Measurements from ENCODE around the gene CMIP.
"Not testable (repeated sequence)": the region's sequence is repeated elsewhere in the genome, so short reads cannot be mapped to it uniquely, and the experiment has no call there.

Gene CMIP

DNA sequence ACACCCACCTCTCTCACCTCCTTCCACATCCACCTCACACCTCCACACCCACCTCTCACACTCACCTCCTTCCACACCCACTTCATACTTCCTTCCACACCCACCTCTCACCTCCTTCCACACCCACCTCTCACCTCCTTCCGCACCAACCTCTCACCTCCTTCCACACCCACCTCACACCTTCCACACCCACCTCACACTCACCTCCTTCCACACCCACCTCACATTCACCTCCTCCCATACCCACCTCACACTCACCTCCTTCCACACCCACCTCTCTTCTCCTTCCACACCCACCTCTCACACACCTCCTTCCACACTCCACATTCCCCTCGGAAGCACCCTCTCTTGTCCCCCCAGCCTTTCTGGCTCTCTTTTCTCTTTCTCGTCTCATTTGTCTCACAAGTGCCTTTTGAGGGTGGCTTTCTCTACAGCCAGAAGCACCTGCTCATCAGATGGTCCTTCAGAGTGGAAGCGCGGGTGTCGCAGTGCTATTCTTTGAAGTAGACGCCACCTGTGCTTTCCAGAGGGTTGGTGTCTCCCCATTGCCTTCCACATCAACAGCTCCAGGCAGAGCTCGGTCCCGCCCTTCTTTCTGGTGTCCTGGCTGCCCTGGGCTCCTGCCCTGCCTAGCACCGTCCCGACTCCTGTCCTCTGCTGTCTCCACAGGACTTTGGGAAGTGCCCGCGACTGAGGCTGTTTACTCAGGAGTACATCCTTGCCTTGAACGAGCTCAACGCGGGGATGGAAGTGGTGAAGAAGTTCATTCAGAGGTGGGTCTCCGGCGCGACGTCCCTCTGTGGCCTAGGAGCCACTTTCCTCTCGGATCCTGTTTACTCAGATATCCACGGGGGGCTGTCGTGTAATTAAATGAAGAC lies 225.1 kb downstream of the CMIP start:
- no peak for DNase-seq

DNA sequence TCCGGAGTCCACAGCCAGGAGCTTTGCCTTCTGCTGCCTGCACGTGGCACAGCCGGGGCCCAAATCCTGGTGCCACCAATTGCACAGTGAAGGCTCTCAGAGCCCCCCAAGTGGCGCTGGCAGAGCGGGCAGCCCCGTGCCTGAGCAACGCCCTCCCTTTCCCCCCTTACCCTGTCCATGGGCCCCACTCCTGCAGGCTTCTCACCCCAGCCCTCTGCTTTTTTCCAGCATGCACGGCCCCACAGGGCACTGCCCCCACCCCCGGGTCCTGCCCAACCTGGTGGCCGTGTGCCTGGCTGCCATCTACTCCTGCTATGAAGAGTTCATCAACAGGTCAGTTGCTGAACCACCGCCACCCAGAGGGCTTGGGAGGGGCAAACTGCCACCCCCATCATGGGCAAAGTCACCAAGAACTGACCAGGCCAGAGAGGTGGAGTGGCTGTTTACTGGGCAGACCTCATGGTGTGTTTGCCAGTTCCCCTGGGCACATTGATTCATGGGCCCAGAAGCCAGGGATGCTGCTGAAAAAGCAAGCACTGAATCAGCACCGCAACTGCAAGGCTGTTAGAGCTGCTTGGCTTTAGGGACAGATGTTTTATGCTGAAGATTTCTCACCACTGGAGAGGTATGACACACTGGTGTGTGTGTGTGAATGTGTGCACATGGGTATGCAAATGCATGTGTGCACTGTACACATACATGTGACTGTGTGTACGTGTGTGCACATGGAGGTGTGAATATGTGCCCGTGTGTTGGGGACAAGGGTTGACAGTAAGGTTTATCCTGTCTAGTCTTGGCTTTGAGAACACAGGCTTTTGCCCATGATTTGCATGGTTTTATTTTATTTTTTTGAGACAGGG lies 227.4 kb downstream of the CMIP start:
- DNase-seq, result no peak

DNA sequence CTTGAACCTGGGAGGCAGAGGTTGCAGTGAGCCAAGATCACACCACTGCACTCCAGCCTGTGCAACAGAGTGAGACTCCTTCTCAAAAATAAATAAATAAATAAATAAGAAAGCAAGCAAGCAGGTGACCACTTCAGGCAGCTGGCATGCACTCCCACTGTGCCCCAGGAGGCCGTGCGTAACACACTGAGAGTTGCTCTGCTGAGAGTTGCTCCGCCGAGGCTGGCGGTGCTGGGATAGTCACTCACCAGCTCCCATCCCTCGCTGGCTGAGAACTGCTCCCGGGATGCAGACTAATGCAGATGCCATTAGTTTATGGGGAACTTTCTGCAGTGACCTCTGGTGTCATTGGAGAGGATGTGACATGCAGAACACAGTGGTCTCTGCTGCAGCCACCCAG lies 228.8 kb downstream of the CMIP start:
- DNase-seq, result no peak

DNA sequence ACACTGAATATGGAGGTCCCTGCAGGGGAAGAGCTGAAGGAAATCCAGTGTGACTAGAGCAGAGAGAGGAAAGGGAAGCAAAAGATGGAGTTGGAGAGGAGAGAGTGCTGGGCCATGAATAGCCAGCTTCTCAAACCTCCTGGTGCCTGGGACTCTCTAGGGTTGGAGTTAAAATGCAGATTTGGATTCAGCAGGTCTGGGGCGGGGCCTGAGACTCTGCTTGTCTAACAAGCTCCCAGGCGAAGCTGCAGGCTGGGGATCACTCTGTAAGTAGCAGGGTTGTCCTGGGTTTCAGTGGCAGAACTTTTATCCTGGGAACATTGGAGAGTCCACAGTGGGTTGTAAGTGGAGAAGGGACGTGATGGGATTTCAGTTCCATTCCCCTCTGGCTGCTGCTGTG lies 231.1 kb downstream of the CMIP start:
- no peak for DNase-seq

DNA sequence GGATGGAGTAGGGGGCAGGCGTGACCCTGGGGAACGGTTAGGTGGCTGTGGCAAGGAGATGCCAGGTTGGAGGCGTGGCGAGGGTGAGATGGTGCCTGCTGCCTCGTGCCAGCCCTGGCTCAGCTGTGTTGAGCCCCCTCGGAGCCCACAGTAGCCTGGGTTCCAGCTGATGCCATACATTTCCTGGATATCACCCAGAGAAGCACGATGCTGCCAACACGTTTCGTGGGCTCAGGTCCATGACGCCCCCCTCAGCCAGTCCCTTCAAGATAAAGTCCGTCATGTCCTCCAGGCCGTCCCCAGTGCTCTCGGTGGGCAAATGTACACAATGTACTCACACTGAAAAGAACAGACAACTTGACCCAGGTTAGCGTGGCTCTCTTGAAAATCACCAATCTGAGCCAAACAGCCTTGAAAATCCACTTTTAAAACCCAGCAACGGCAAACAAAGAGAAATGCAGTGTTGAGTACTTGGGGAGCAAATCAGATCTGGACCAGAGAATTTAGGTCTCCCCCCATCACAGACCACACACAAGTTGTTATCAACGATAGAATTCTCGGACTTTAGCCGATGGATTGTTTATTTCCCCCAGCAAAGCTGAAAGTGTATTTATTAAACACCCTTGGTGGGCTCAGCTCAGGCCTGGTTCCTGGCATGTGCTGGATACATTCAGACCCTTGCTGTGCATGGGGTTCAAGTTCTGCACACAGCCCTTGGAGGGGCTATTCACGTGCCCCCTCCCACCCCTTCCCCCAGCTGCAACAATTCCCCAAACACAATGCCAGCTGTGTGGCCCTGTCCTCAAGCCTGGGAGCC lies 231.7 kb downstream of the CMIP start:
- no peak for DNase-seq

DNA sequence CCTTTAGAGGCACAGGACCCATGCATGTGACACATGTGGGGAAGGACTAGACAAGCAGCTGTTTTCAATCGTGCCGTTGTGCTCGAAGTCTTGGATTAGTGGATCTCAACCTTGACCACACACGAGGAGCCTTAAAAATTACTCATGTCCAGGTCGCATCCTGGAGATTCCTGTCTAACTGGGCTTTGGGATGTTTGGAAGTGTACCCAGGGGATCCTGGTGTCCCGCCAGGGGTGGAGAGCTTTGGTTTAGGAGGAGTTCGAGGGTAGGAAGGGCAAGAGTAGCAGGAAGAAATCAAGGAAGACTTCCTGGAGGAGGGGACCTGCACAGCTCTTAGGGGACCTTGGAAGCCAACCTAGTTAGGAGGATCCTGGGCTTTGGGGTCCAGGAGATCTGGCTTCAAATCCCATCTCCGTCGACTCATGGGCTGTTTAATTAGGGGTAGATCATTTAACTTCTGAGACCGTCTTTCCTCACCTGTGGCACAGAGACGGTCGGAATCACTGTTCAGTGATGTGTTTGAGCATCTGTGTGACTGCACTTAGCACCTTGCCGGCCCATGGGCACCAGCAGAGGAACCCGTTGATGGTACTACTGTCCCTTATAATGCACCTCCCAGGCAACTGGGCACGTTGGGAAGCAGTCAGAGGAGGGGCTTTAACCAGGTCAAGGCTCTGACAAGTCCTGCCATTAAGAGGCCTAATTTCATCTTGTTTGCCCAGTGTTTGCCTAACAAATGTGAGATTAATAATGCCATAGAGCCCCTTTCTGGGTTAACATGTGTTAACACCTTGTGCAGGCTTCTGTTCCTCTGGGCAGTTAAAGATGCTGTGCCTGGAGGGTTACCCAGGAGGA lies 232.5 kb downstream of the CMIP start:
- no peak for DNase-seq

DNA sequence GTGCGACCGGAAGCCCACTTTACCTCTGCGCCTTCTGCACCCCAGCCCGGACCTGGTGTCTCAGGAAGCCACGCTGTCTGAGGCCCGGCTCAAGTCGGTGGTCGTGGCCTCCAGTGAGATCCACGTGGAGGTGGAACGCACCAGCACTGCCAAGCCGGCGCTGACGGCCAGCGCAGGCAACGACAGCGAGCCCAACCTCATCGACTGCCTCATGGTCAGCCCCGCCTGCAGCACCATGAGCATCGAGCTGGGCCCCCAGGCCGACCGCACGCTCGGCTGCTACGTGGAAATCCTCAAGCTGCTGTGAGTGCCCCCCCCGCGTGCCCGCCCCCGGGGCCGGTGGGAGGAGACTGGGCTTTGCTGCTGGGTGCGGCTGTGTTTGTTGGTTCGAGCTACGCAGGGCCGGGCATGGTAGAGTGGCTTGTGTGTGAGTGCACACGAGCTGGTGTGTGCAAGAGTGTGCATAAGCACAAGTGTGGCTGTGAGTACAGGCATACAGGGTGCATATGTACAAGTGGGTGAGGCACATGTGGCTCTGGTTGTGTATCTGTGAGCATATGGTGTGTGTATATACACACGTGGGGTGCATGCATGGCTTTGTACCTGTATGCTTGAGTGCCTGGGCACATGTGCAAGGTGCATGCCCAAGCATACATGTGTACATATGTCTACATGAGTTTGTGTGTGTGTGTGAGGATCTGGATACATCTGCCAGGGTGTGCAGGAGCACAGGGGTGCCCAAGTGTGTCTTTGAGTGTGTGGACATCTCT lies 233.9 kb downstream of the CMIP start:
- no peak for DNase-seq

DNA sequence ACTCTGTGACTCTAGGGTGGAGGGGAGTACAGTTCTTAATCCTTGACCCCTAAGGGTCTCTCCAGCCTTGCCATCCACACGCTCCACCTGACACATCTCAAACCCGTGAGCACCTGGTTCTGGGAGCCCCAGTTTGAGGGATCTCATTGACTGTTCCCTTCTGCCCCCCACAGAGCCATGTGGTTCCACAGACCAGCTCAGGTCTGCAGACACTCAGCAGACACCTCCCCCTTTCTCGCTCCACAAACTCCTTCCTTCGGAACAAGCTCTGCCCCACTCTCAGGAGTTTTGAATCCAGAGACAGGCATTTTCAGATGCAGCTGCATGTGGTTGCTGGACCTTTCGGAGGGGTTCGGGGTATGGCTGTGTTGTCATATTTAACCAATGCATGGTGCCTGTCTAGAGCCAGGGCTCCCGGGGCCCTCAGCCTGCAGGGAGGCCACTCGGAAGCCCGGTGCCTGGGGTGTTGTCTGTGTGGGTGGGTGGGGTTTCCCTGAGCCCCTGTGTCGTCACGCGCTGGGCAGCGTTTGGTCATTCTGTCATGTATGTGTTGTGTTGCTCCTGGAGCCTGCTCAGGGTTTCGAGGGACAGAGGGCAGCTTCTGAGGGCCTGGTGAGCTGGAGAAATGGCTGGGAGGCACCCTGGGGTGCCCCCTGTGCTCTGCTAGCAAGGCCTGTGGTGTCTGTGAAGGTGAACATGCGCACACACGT lies 235.3 kb downstream of the CMIP start:
- no peak for DNase-seq

DNA sequence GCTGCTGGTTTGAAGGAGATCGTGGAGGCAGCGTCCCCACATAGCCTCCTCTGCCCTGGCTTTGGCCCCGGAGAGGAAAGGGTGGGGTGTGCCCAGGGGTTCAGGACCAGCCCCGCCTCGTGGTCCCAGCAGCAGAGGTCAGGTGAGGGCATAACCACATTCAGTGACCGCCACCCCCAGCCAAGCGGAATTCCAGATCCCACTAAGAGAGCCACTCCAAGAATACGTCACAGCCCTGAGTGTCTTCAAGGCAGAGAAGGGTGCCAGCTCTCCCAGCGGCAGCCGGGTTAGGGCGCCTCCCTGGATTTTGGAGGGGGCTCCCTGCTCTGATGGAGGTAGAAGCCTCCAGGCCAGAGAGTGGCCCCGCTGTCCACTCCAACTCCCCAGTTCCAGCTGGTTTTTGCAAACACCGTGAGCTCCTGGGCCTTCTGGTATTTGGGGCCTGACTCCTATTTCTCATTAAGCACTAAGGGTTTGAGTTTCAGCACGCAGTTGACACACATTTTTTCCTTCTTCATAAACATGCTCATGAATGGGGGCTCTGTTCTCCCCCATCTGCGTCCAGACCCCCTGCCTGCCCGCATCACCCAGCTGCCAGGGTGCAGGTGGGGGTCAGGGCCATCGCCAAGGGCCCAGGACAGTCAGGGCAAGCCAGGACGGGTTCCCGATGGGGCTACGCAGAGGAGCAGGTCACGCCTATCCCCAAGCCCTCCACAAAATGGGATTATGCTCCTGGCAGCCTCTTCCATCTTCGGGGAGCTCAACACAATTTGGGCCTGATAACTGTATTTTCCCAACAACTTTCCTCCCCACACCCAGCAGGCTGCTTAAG lies 236.1 kb downstream of the CMIP start:
- no peak for DNase-seq

DNA sequence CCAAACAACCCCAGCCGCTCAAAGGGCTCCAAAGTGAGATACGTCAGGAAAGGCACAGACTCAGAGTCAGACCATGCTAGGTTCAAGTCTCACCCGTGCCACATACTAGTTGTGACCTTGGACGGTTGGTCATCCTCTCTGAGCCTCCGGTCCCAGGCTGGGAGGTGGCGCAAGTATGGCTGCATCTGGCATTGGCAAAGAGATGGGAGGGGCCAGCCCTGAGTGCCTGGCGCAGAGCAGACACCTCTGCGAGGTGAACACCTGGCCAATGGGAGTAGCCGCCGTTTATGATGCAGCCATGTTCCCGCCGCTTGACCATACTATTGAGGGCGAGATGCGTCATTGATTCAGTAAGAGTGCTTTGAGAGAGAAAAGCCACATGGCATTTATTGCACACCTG lies 236.7 kb downstream of the CMIP start:
- DNase-seq, result no peak

DNA sequence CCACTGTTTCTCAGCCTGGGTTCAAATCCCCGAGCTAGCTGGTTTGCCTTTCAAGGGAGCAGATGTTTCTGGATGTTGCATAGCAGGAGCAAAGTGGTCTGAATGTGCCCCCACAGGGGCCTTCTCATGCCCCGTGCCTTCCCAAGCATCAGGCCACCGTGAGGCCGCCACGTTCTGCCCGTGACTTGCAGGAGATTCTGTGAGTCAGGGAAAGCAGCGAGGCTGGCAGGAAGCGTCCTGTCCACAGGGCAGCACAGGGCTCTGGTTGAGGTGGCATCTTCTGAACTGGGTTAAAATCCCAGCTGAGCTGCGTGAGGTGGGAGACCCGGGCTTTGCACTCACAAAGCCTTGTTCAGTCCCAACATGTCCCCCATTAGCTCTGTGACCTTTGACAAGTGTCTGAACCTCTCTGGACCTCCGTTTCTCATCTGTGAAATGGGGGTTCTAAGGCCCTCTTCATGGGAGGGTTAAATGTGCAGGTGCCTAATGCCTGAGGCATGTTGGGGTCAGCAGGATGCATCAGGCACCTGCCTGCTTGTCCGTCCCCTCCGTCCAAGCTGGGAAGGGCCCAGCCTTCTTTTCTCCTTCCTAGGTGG lies 239.7 kb downstream of the CMIP start:
- DNase-seq, result no peak

DNA sequence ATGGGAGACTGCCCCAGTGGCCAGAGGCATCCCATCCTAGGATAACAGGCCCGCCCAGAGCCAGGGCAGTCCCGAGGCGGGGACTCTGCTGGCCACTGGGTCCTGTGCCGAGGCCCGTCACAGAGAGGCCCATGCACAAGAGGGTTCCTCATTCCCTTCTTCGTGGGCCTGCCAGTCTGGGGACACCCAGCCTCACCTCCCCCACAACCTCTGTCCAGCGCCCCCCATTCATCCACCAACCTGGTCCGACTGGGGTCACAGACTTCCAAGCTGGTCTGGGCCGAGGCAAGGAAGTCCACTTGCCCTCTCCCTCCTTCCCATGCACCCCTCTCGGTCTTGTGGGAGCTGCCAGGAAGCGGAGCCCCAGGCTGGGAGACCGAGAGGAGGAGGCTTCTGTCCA lies 240.3 kb downstream of the CMIP start:
- no peak for DNase-seq

DNA sequence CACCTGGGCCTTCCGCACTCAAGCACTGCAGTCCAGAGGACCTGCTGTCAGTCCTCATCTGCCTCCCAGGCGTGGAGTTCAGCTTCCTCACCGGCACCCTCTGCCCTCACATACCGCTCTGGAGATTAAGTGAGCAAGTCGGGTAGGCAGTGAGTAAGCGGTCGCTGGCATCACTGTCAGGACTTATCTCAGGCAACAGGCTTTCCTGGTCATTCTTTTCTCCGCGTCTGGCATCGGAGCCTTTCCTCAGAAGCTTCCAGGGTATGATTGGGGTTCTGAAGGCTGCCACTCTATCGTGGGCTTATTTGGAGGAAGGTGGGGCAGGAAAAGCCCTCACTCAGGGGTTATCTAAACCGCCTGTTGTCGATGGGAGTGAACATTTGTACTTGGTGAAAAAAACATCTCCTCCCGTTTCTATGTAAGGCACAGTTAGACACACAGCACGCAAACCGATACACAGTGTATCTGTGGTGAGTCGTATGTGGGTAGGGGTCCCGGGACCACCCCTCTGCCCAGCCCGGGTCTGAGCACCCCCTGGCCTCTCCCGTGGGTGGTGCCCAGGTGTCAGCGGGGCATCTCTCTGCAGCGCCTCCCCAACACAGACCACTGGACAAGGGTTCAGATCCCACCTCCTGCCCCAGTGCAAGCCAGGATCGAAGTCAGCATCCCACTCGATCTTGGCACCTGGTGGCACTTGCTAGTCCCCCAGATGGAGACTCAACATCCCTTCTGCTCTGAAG lies 242.0 kb downstream of the CMIP start:
- DNase-seq, result no peak

DNA sequence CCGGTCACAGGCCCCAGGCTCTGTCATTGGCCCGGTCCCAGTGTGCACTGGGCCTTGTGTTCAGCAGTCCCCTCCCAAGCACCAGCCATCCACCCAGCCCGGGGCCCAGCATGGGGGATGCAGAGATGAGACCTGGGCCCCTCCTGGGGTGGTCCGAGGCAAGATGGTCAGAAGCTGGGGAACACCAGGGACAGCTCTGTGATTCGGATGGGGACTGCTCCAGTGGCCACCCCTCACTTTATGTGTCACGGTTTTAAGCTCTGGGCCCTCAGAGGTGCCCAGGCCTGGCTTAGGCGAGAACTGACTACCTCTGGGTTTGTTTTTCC lies 242.5 kb downstream of the CMIP start:
- DNase-seq, result no peak

DNA sequence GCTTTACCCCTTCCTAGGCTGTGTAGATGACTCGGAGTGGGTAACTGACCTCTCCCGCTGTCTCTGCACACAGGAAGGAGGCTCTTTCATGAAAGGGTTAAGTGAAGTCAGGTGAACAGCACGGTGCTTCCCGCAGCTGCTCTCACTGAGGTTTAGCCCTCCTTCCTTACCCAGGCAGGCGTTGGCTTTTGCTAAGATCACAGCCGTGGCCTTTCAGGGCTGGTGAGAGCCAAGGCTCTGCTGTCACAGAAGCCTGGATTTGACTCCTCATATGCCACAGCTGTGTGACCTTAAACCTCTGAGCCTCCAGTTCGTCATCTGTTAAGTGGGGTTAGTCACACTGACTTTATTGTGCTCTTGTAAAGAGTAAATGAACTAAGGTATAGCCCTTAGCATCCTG lies 243.6 kb downstream of the CMIP start:
- DNase-seq, result no peak

DNA sequence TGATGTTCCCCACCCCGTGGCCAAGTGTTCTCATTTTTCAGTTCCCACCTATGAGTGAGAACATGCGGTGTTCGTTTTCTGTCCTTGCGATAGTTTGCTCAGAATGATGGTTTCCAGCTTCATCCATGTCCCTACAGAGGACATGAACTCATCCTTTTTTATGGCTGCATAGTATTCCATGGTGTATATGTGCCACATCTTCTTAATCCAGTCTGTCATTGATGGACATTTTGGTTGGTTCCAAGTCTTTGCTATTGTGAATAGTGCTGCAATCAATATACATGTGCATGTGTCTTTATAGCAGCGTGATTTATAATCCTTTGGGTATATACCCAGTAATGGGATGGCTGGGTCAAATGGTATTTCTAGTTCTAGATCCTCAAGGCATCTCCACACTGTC lies 244.2 kb downstream of the CMIP start:
- not testable (repeated sequence) for DNase-seq

DNA sequence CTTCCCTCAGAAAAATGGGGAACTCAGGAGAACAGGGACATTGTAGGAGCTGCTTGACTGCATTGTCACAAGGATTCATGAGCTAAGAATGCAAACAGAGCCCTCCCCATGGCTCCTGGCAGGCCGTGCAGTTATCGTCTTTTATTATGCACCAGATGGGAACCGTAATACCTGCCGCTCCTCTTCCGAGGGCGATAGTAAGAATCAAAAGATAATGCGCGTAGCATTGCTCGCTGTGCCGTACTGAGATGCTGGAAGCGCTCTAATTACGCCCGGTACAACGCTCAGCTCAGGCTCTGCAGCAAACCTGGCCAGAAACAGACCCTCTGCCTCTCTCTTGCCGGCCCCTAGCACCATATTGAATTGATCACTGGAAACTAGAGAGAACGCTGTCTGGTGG lies 247.4 kb downstream of the CMIP start:
- no peak for DNase-seq

DNA sequence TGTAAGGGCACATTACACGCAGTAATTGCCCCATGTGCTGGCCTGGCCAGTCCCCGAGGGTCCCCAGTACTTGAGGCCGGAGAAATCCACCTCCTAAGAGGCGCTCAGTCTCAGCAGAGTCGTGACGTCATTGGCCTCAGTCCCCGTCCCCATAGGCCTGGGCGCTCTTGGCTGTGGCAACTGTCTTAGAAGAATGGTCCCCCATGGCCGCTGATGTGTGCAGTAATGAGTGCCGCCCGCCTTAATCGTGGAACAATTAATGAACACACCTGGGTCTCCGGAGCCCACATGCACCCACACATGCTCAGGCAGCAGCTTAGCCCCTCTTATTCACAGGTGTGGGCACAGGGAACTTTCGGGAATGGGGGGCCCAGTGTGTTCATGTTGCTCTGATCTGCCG lies 248.0 kb downstream of the CMIP start:
- no peak for DNase-seq

Measured in T-helper 1 cell (primary cell).